HepG2 (cell line): ENCODE data around the gene CHD9. TPM values are rescaled to one million over a fixed set of nuclear protein-coding genes. Genes with fewer than 3 reads are reported as not detected.

ENCODE experiments used
- GTF2F1 ChIP-seq: fragments of 150-350 bp; IDR thresholded peaks from 2 replicates; pipeline ENCODE4 v1.6.1; 2014; ENCODE audit warnings: low read length
- HMGA1 ChIP-seq: sonication (generic); formaldehyde crosslinking; conservative IDR thresholded peaks from 2 replicates; pipeline ENCODE4 v1.4.0; 2020; ENCODE audit warnings: missing genetic modification reagents
- IKZF1 ChIP-seq: fragments of 450-650 bp; IDR thresholded peaks from 2 replicates; pipeline ENCODE4 v1.7.1; 2016
- MAFG ChIP-seq: sonication (generic); formaldehyde crosslinking; IDR thresholded peaks from 2 replicates; pipeline ENCODE4 v1.5.1; 2020; ENCODE audit warnings: mild to moderate bottlenecking, missing genetic modification reagents
- MYC ChIP-seq: sonication (generic); formaldehyde crosslinking; IDR thresholded peaks from 2 replicates; pipeline ENCODE4 v1.9.0; 2021; ENCODE audit warnings: missing genetic modification reagents, borderline replicate concordance
- NFIB ChIP-seq: sonication (generic); formaldehyde crosslinking; IDR thresholded peaks from 2 replicates; pipeline ENCODE4 v1.9.0; 2021; ENCODE audit warnings: missing genetic modification reagents, mild to moderate bottlenecking, borderline replicate concordance
- TBL1XR1 ChIP-seq: fragments of 150-350 bp; IDR thresholded peaks from 2 replicates; pipeline ENCODE4 v1.6.1; 2014; ENCODE audit warnings: borderline replicate concordance, low read length; ENCODE audit not compliant: partially characterized antibody
- TGIF2 ChIP-seq: IDR thresholded peaks from 2 replicates; pipeline ENCODE4 v1.6.1; 2016; ENCODE audit warnings: control low read depth, missing compliant biosample characterization
- TRIM24 ChIP-seq: sonication (generic); formaldehyde crosslinking; IDR thresholded peaks from 2 replicates; pipeline ENCODE4 v1.8.0; 2022; ENCODE audit warnings: mild to moderate bottlenecking, missing genetic modification reagents
- ZBTB38 ChIP-seq: sonication (generic); formaldehyde crosslinking; IDR thresholded peaks from 2 replicates; pipeline ENCODE4 v1.5.1; 2020; ENCODE audit warnings: mild to moderate bottlenecking, missing genetic modification reagents
- ZNF225 ChIP-seq: sonication (generic); formaldehyde crosslinking; IDR thresholded peaks from 2 replicates; pipeline ENCODE4 v1.4.0; 2020; ENCODE audit warnings: mild to moderate bottlenecking, missing genetic modification reagents
- ZNF839 ChIP-seq: sonication (generic); formaldehyde crosslinking; IDR thresholded peaks from 2 replicates; pipeline ENCODE4 v1.4.0; 2020; ENCODE audit warnings: missing genetic modification reagents, mild to moderate bottlenecking, borderline replicate concordance
- ZSCAN21 ChIP-seq: sonication (generic); formaldehyde crosslinking; IDR thresholded peaks from 2 replicates; pipeline ENCODE4 v1.8.0; 2022; ENCODE audit warnings: mild to moderate bottlenecking, missing genetic modification reagents, moderate library complexity, borderline replicate concordance
- polyA plus RNA-seq, 8 experiments: library from polyadenylated mRNA; depleted of rRNA in 3 of 8; stranded (reverse) in 7 of 8; unstranded in 1 of 8; fragments of >200 nt; fragmentation: Illumina TruSeq in 4 of 8; extraction: Trizol in 4 of 8; gene quantifications; 2 replicates each; pipeline versions ENCODE4 v1.2.1 to v1.2.3, GENCODE V29; 2011 to 2016; ENCODE audit warnings: low read depth in 4 of 8, missing spikeins in 1 of 8, mixed read lengths in 1 of 8; ENCODE audit not compliant: insufficient read depth in 1 of 8
- total RNA-seq, 5 experiments: library from RNA; depleted of rRNA; stranded (reverse); fragments of >200 nt; fragmentation: Illumina TruSeq; extraction: Trizol; gene quantifications; 2 replicates each; pipeline ENCODE4 v1.2.3, GENCODE V29; 2016; ENCODE audit warnings: low read depth in 1 of 5
- TF ChIP-seq, protein P1 (sequence below): sonication (generic); formaldehyde crosslinking; IDR thresholded peaks from 2 replicates; pipeline ENCODE4 v1.9.0; 2021; ENCODE audit warnings: missing genetic modification reagents, mild to moderate bottlenecking, borderline replicate concordance
- TF ChIP-seq, protein P2 (sequence below): sonication (generic); formaldehyde crosslinking; IDR thresholded peaks from 2 replicates; pipeline ENCODE4 v1.8.0; 2023; ENCODE audit warnings: mild to moderate bottlenecking, missing genetic modification reagents
- TF ChIP-seq, protein P3 (sequence below): sonication (generic); formaldehyde crosslinking; IDR thresholded peaks from 2 replicates; pipeline ENCODE4 v1.5.0; 2020; ENCODE audit warnings: mild to moderate bottlenecking, missing genetic modification reagents, borderline replicate concordance
- TF ChIP-seq, protein P4 (sequence below): sonication (generic); formaldehyde crosslinking; IDR thresholded peaks from 2 replicates; pipeline ENCODE4 v1.4.0; 2020; ENCODE audit warnings: mild to moderate bottlenecking, missing genetic modification reagents

Gene CHD9
- total and polyA plus RNA-seq, 2 of the 13 experiments (the other 11 are each of a cell fraction or from before 2014, with no cell fraction given): 23.4 to 27.7 TPM

DNA sequence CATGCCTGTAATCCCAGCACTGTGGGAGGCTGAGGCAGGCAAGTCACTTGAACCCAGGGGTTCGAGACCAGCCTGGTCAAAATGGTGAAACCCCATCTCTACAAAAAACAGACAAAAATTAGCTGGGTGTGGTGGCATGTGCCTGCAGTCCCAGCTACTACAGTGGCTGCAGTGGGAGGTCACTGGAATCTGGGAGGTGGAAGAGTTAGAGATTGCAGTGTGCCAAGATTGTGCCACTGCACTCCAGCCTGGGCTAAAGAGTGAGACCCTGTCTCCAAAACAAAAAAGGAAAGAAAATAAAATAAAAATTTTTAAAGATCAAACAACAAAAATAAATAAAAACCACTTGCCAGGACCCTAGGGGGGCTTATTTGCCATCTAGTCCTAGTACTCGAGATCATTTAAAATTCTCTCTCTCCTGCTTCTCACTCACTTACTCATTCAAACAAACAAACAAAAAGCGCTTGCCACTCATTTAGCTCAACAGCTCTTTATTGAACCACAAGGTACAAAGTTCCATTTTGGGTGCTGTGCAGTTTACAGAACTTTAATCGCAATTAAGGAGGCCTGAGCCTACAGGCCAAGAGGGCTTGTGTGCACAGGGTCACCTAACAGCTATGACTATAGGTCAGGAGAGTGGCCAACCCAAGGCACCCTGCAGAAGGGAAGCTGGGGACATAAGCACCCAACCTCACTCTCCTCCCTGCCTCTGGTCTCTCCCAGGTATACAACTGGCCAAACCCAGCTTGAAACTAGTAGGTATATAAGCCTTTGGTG lies 6.5 kb upstream of the CHD9 start (continued):
- TF ChIP-seq, protein P1, sequence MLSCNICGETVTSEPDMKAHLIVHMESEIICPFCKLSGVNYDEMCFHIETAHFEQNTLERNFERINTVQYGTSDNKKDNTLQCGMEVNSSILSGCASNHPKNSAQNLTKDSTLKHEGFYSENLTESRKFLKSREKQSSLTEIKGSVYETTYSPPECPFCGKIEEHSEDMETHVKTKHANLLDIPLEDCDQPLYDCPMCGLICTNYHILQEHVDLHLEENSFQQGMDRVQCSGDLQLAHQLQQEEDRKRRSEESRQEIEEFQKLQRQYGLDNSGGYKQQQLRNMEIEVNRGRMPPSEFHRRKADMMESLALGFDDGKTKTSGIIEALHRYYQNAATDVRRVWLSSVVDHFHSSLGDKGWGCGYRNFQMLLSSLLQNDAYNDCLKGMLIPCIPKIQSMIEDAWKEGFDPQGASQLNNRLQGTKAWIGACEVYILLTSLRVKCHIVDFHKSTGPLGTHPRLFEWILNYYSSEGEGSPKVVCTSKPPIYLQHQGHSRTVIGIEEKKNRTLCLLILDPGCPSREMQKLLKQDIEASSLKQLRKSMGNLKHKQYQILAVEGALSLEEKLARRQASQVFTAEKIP (CRISPR knock-in tag): no peak
- TF ChIP-seq TRIM24 (CRISPR knock-in tag): no peak
- no peak for TF ChIP-seq GTF2F1
- TF ChIP-seq IKZF1: no peak
- TF ChIP-seq ZNF225 (CRISPR knock-in tag): no peak
- no peak for TF ChIP-seq MYC (CRISPR knock-in tag)
- TF ChIP-seq NFIB: no peak
- no peak for TF ChIP-seq MAFG (CRISPR knock-in tag)
- TF ChIP-seq, protein P2, sequence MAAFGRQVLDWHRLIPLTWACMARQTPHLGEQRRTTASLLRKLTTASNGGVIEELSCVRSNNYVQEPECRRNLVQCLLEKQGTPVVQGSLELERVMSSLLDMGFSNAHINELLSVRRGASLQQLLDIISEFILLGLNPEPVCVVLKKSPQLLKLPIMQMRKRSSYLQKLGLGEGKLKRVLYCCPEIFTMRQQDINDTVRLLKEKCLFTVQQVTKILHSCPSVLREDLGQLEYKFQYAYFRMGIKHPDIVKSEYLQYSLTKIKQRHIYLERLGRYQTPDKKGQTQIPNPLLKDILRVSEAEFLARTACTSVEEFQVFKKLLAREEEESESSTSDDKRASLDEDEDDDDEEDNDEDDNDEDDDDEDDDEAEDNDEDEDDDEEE (CRISPR knock-in tag): no peak
- no peak for TF ChIP-seq ZNF839 (CRISPR knock-in tag)
- no peak for TF ChIP-seq ZBTB38 (CRISPR knock-in tag)
- no peak for TF ChIP-seq HMGA1 (CRISPR knock-in tag)
- TF ChIP-seq, protein P3, sequence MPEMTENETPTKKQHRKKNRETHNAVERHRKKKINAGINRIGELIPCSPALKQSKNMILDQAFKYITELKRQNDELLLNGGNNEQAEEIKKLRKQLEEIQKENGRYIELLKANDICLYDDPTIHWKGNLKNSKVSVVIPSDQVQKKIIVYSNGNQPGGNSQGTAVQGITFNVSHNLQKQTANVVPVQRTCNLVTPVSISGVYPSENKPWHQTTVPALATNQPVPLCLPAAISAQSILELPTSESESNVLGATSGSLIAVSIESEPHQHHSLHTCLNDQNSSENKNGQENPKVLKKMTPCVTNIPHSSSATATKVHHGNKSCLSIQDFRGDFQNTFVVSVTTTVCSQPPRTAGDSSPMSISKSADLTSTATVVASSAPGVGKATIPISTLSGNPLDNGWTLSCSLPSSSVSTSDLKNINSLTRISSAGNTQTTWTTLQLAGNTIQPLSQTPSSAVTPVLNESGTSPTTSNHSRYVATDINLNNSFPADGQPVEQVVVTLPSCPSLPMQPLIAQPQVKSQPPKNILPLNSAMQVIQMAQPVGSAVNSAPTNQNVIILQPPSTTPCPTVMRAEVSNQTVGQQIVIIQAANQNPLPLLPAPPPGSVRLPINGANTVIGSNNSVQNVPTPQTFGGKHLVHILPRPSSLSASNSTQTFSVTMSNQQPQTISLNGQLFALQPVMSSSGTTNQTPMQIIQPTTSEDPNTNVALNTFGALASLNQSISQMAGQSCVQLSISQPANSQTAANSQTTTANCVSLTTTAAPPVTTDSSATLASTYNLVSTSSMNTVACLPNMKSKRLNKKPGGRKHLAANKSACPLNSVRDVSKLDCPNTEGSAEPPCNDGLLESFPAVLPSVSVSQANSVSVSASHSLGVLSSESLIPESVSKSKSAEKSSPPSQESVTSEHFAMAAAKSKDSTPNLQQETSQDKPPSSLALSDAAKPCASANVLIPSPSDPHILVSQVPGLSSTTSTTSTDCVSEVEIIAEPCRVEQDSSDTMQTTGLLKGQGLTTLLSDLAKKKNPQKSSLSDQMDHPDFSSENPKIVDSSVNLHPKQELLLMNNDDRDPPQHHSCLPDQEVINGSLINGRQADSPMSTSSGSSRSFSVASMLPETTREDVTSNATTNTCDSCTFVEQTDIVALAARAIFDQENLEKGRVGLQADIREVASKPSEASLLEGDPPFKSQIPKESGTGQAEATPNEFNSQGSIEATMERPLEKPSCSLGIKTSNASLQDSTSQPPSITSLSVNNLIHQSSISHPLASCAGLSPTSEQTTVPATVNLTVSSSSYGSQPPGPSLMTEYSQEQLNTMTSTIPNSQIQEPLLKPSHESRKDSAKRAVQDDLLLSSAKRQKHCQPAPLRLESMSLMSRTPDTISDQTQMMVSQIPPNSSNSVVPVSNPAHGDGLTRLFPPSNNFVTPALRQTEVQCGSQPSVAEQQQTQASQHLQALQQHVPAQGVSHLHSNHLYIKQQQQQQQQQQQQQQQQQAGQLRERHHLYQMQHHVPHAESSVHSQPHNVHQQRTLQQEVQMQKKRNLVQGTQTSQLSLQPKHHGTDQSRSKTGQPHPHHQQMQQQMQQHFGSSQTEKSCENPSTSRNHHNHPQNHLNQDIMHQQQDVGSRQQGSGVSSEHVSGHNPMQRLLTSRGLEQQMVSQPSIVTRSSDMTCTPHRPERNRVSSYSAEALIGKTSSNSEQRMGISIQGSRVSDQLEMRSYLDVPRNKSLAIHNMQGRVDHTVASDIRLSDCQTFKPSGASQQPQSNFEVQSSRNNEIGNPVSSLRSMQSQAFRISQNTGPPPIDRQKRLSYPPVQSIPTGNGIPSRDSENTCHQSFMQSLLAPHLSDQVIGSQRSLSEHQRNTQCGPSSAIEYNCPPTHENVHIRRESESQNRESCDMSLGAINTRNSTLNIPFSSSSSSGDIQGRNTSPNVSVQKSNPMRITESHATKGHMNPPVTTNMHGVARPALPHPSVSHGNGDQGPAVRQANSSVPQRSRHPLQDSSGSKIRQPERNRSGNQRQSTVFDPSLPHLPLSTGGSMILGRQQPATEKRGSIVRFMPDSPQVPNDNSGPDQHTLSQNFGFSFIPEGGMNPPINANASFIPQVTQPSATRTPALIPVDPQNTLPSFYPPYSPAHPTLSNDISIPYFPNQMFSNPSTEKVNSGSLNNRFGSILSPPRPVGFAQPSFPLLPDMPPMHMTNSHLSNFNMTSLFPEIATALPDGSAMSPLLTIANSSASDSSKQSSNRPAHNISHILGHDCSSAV (CRISPR knock-in tag): no peak
- no peak for TF ChIP-seq TBL1XR1
- TF ChIP-seq, protein P4, sequence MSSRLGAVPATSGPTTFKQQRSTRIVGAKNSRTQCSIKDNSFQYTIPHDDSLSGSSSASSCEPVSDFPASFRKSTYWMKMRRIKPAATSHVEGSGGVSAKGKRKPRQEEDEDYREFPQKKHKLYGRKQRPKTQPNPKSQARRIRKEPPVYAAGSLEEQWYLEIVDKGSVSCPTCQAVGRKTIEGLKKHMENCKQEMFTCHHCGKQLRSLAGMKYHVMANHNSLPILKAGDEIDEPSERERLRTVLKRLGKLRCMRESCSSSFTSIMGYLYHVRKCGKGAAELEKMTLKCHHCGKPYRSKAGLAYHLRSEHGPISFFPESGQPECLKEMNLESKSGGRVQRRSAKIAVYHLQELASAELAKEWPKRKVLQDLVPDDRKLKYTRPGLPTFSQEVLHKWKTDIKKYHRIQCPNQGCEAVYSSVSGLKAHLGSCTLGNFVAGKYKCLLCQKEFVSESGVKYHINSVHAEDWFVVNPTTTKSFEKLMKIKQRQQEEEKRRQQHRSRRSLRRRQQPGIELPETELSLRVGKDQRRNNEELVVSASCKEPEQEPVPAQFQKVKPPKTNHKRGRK (CRISPR knock-in tag): no peak
- no peak for TF ChIP-seq ZSCAN21 (CRISPR knock-in tag)
- TF ChIP-seq TGIF2 (CRISPR knock-in tag): no peak
